DOHH2 (cell line): ENCODE data around the gene TAF1B.

Experiments
- H3F3A ChIP-seq: fragments of 200-600 bp; sonication (generic), shearing (Covaris generic); 2 replicates; pipeline ENCODE4 v1.6.0; 2016; ENCODE audit warnings: antibody characterized with exemption, mild to moderate bottlenecking; ENCODE audit not compliant: control insufficient read depth, insufficient read depth
- H3K27ac ChIP-seq: fragments of 200-600 bp; sonication (generic); 2 replicates; pipeline ENCODE4 v1.5.1; 2014; ENCODE audit warnings: low read depth, mild to moderate bottlenecking, low read length, moderate library complexity
- H3K27me3 ChIP-seq: fragments of 200-600 bp; sonication (generic); 2 replicates; pipeline ENCODE4 v1.6.1; 2014; ENCODE audit warnings: mild to moderate bottlenecking, low read length, mixed read lengths; ENCODE audit not compliant: control insufficient read depth
- H3K36me3 ChIP-seq: fragments of 200-600 bp; sonication (generic); 2 replicates; pipeline ENCODE4 v1.6.1; 2014; ENCODE audit warnings: mild to moderate bottlenecking, low read length, moderate library complexity, mixed read lengths; ENCODE audit not compliant: control insufficient read depth
- H3K4me1 ChIP-seq: fragments of 200-600 bp; sonication (generic); 2 replicates; pipeline ENCODE4 v1.6.1; 2014; ENCODE audit warnings: mild to moderate bottlenecking, low read length, mixed read lengths; ENCODE audit not compliant: control insufficient read depth
- H3K4me2 ChIP-seq: fragments of 200-600 bp; sonication (generic); 2 replicates; pipeline ENCODE4 v1.6.0; 2014; ENCODE audit warnings: mild to moderate bottlenecking, low read length, moderate library complexity
- H3K4me3 ChIP-seq: fragments of 200-600 bp; sonication (generic); 2 replicates; pipeline ENCODE4 v1.5.1; 2014; ENCODE audit warnings: mild to moderate bottlenecking, low read length, mixed read lengths
- H3K79me2 ChIP-seq: fragments of 200-600 bp; sonication (generic); 2 replicates; pipeline ENCODE4 v1.6.1; 2014; ENCODE audit warnings: mild to moderate bottlenecking, low read length, mixed read lengths; ENCODE audit not compliant: control insufficient read depth
- H3K9me2 ChIP-seq: fragments of 200-600 bp; sonication (generic); replicated peaks from 2 replicates; pipeline ENCODE4 v1.6.1; 2014; ENCODE audit warnings: mild to moderate bottlenecking, low read length, mixed read lengths; ENCODE audit not compliant: control insufficient read depth
- H3K9me3 ChIP-seq: fragments of 200-600 bp; sonication (generic); 2 replicates; pipeline ENCODE4 v1.6.1; 2014; ENCODE audit warnings: antibody characterized with exemption, low read length, mixed read lengths; ENCODE audit not compliant: control insufficient read depth, insufficient read depth
- H4K20me1 ChIP-seq: fragments of 200-600 bp; sonication (generic); 2 replicates; pipeline ENCODE4 v1.6.0; 2014; ENCODE audit warnings: low read depth, mild to moderate bottlenecking, antibody characterized with exemption, low read length, moderate library complexity; ENCODE audit not compliant: control insufficient read depth, insufficient read depth
- EZH2phosphoT487 ChIP-seq: fragments of 200-600 bp; sonication (generic); IDR thresholded peaks from 2 replicates; pipeline ENCODE4 v1.6.1; 2017; ENCODE audit warnings: borderline replicate concordance, mild to moderate bottlenecking, antibody characterized with exemption, low read length, moderate library complexity, mixed read lengths
- TF ChIP-seq, protein P1 (sequence below): fragments of 200-600 bp; sonication (generic); IDR thresholded peaks from one replicate; pipeline ENCODE4 v1.5.1; 2014; ENCODE audit warnings: antibody characterized with exemption, mild to moderate bottlenecking, low read depth, low read length; ENCODE audit not compliant: poor library complexity, severe bottlenecking

Gene TAF1B

DNA sequence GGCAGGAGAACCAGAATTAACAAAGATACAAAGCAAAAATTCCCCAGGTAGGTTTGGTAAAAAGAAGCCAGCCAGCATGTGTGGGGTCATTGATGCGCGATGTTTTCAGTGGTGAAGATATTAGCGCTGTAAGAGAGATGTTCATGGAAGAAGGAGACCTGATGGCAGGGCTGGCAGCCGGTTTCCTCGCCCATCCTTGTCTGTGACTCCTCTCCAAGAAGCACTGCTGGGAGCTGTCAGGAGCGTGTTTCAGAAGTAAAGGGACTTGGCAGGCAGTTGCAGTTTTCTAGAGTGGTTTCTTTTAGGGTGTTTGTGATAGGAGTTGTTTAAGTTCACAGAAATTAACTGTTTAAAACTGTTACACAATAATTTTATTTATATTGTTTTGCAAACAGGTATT, 24.6 kb downstream of the TAF1B start:
- Histone ChIP-seq H3K9me3 (no peaks in the 10 kb centered on the region), H3K79me2 (no peaks in the 10 kb centered on the region), H3K4me2 (no peak overlapping the region), H3K9me2 (no peaks in the 10 kb centered on the region), H3K36me3 (peaks cover 9% of the 10 kb centered on the region), H3F3A (no peaks in the 10 kb centered on the region), H3K27me3 (no peaks in the 10 kb centered on the region), H3K4me1 (no peaks in the 10 kb centered on the region), H3K4me3 (no peak overlapping the region), H4K20me1 (no peaks in the 10 kb centered on the region), H3K27ac (no peak overlapping the region)
- TF ChIP-seq EZH2phosphoT487: no peak
- TF ChIP-seq, protein P1, sequence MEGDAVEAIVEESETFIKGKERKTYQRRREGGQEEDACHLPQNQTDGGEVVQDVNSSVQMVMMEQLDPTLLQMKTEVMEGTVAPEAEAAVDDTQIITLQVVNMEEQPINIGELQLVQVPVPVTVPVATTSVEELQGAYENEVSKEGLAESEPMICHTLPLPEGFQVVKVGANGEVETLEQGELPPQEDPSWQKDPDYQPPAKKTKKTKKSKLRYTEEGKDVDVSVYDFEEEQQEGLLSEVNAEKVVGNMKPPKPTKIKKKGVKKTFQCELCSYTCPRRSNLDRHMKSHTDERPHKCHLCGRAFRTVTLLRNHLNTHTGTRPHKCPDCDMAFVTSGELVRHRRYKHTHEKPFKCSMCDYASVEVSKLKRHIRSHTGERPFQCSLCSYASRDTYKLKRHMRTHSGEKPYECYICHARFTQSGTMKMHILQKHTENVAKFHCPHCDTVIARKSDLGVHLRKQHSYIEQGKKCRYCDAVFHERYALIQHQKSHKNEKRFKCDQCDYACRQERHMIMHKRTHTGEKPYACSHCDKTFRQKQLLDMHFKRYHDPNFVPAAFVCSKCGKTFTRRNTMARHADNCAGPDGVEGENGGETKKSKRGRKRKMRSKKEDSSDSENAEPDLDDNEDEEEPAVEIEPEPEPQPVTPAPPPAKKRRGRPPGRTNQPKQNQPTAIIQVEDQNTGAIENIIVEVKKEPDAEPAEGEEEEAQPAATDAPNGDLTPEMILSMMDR: no peak

DNA sequence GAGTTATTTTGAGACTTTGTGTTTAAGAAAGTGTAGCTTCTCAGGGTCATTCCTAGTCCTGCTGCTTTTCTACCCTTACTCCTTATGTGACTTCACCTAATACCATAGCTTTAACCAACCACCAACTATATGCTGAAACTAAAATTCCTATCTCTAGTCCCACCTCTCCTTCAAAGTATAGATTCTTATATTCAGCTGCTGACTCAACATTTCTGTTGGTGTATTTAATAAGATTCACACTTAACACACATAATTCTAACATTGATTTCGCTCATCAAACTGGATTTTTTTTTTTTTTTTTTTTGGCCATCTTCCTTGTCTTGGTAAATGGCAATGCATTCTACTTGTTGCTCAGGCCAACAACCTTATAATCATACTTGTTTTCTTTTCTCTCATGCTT, 30.1 kb downstream of the TAF1B start:
- Histone ChIP-seq H3K4me1 (no peaks in the 10 kb centered on the region), H3K27me3 (no peaks in the 10 kb centered on the region), H4K20me1 (no peaks in the 10 kb centered on the region), H3K9me3 (no peaks in the 10 kb centered on the region), H3K4me2 (no peak overlapping the region), H3K4me3 (no peak overlapping the region), H3K9me2 (no peaks in the 10 kb centered on the region), H3K27ac (no peak overlapping the region), H3K79me2 (no peaks in the 10 kb centered on the region), H3F3A (no peaks in the 10 kb centered on the region), H3K36me3 (peaks cover 35% of the 10 kb centered on the region)
- TF ChIP-seq EZH2phosphoT487: no peak
- TF ChIP-seq, protein P1: no peak

DNA sequence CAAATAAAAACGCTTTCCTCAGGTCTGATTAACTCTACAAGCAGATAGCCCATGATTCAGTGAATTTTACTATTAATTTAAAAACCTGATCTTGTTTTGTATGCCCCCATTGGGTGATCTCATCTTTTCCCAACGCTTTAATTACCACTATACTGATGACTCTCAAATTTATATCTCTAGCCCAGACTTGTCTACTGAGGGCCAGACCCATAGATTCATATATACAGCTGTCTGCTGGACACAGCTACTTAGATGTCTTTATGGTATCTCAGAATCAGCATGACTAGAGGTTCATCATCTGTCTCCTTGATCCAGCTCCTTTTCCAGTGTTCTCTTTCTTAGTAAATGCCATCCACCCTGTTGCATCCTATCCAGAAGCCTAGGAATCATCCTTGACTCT, 33.8 kb downstream of the TAF1B start:
- H3K9me3 ChIP-seq: no peaks in the 10 kb centered on the region
- no peaks in the 10 kb centered on the region for H3K27me3 ChIP-seq
- no peaks in the 10 kb centered on the region for H4K20me1 ChIP-seq
- no peaks in the 10 kb centered on the region for H3K9me2 ChIP-seq
- TF ChIP-seq EZH2phosphoT487: no peak
- TF ChIP-seq, protein P1: no peak
- H3F3A ChIP-seq: no peaks in the 10 kb centered on the region
- H3K4me2 ChIP-seq: no peak overlapping the region
- no peak overlapping the region for H3K4me3 ChIP-seq
- H3K79me2 ChIP-seq: no peaks in the 10 kb centered on the region
- H3K36me3 ChIP-seq: peaks cover 35% of the 10 kb centered on the region
- H3K4me1 ChIP-seq: no peaks in the 10 kb centered on the region
- no peak overlapping the region for H3K27ac ChIP-seq

DNA sequence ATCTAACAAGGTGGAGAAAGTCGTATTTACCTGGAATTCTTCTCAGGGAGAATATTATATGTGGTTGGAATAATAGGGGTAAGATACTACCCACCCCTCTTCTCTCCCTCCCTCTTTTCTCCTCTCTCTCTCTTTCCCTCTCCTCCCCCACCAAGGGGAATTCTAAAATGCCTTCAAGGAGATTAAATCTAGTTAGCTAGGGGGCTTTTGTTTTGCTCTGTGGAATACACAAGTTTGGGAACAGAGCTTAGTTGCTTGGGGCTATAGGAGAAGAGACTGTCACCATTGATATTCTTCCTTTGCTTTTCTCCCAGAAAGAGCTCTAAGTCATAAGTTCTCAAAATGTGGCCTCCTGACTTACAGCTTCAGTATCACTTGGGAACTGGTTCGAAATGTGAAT, 34.5 kb downstream of the TAF1B start:
- no peaks in the 10 kb centered on the region for H3K9me3 ChIP-seq
- H3K4me3 ChIP-seq: no peak overlapping the region
- no peaks in the 10 kb centered on the region for H3K4me1 ChIP-seq
- no peak overlapping the region for H3K27ac ChIP-seq
- no peak for TF ChIP-seq EZH2phosphoT487
- TF ChIP-seq, protein P1: no peak
- H3K27me3 ChIP-seq: no peaks in the 10 kb centered on the region
- H3K79me2 ChIP-seq: no peaks in the 10 kb centered on the region
- no peaks in the 10 kb centered on the region for H3F3A ChIP-seq
- no peaks in the 10 kb centered on the region for H4K20me1 ChIP-seq
- H3K9me2 ChIP-seq: no peaks in the 10 kb centered on the region
- peaks cover 35% of the 10 kb centered on the region for H3K36me3 ChIP-seq
- no peak overlapping the region for H3K4me2 ChIP-seq
